ENCODE results near the gene MYO7A. TPM values are rescaled to one million over a fixed set of nuclear protein-coding genes. Genes with fewer than 3 reads are reported as not detected.

The MYO7A gene
- total and polyA plus RNA-seq, 2 donors (not counting 3 experiments of a cell fraction or from before 2014, with no cell fraction given): 1.3 to 3.6 TPM

GRCh38 chr11:77120571-77120970, 7.5 kb upstream of the MYO7A start:
- no TSS peak for BruUV-seq (replicated peaks)
- intact Hi-C loops (cut with micrococcal nuclease): no loop called here
- POLR2A ChIA-PET: no interaction called here

More at GRCh38 chr11:77120571-77120970, 7.5 kb upstream of the MYO7A start:
- FAIRE-seq (no peak), DNase-seq (ENCODE audit: low read depth, low spot score) (no peak)
- no peaks in the 10 kb centered on the region for H3K4me1 ChIP-seq (ENCODE audit: control insufficient read depth, extremely low read depth, insufficient read depth, low read length)
- H2AFZ ChIP-seq (ENCODE audit: low read depth, low read length): no peak overlapping the region
- no peaks in the 10 kb centered on the region for H3K79me2 ChIP-seq (ENCODE audit: control insufficient read depth, insufficient read depth, low read length)
- no peak overlapping the region for H3K9ac ChIP-seq (replicated peaks; ENCODE audit: extremely low read depth, insufficient read depth, low read length)
- no peaks in the 10 kb centered on the region for H3K9me1 ChIP-seq (replicated peaks; ENCODE audit: control insufficient read depth, extremely low read depth, insufficient read depth, low read length)
- CTCF ChIA-PET: interaction anchor here (2.6 kb wide), 1 partner anchor 30 kb away, joined by 11 read pairs; no protein-coding TSS in a partner anchor
- dilution Hi-C loops (cut with MboI; ENCODE audit: extremely low pct_ligation_motif_present, low sequenced_read_pairs): no loop called here
- H3K4me2 ChIP-seq (ENCODE audit: insufficient read depth, low read length): no peak overlapping the region
- H3K36me3 ChIP-seq (ENCODE audit: control insufficient read depth in 2 of 2, extremely low read depth in 1 of 2, insufficient read depth in 2 of 2, low read length in 2 of 2): peaks cover 0 to 7% of the 10 kb centered on the region in 2 experiments
- H4K20me1 ChIP-seq (replicated peaks; ENCODE audit: control insufficient read depth, extremely low read depth, insufficient read depth, low read length): no peaks in the 10 kb centered on the region
- H3K9me3 ChIP-seq (replicated peaks; ENCODE audit: control insufficient read depth, insufficient read depth, low read length): no peaks in the 10 kb centered on the region
- no peak overlapping the region for H3K4me3 ChIP-seq (replicated peaks in 1 of 3; ENCODE audit: insufficient read depth in 1 of 3, low read depth in 1 of 3, low read length in 3 of 3)
- H3K27ac ChIP-seq (ENCODE audit: insufficient read depth, low read depth, low read length): no peak overlapping the region
- no peak for TF ChIP-seq MYC (IDR thresholded peaks at IDR 0.05; ENCODE audit: low read depth, low read length)
- no peak for TF ChIP-seq JUN (IDR thresholded peaks at IDR 0.05; ENCODE audit: borderline replicate concordance, insufficient read depth, insufficient read length, low read depth)
- no peak for TF ChIP-seq GATA2 (IDR thresholded peaks at IDR 0.05; ENCODE audit: insufficient read depth, insufficient read length, low read depth, low read length)
- TF ChIP-seq POLR2A (IDR thresholded peaks at IDR 0.05; ENCODE audit: low read depth, low read length): no peak
- no peak for TF ChIP-seq FOS (IDR thresholded peaks at IDR 0.05; ENCODE audit: borderline replicate concordance, insufficient read depth, low read length)
- no peak for TF ChIP-seq POLR2AphosphoS5 (IDR thresholded peaks at IDR 0.05; ENCODE audit: insufficient read depth, low read depth, low read length)
- TF ChIP-seq CTCF (IDR thresholded peaks at IDR 0.05; ENCODE audit: extremely low read depth in 1 of 2, insufficient read depth in 1 of 2, low read depth in 1 of 2, low read length in 2 of 2): no peak
- TF ChIP-seq MAX (IDR thresholded peaks at IDR 0.05; ENCODE audit: insufficient read depth, insufficient read length): no peak
- no peak for TF ChIP-seq EZH2 (IDR thresholded peaks at IDR 0.05; ENCODE audit: borderline replicate concordance, low read depth, low read length, severe bottlenecking)
- no peaks in the 10 kb centered on the region for H3K27me3 ChIP-seq (ENCODE audit: control insufficient read depth in 2 of 2, insufficient read depth in 2 of 2, low read length in 2 of 2)

Data from endothelial cell of umbilical vein (primary cell).